ENCODE measurements around the gene CPLANE1.

- TF ChIP-seq CTCF (IDR thresholded peaks at IDR 0.05) (no peak), POLR2AphosphoS5 (IDR thresholded peaks at IDR 0.05) (no peak), POLR2A (IDR thresholded peaks at IDR 0.05; ENCODE audit: low read depth) (no peak)
Observed at GRCh38 chr5:37080697-37081096, 168.5 kb downstream of the CPLANE1 start.
